GM18505 (cell line): ENCODE data around the gene MCM7.

Experiments used
- ATAC-seq: cut with Tn5 transposase; IDR thresholded peaks from one replicate; pipeline ENCODE4 v1.9.1; 2021; ENCODE audit not compliant: unreplicated experiment
- POLR2A ChIP-seq: IDR thresholded peaks from 4 replicates; pipeline ENCODE4 v1.6.1; 2011; ENCODE audit warnings: borderline replicate concordance; ENCODE audit not compliant: insufficient read depth, insufficient read length; ENCODE audit errors: extremely low read depth

The MCM7 gene

GRCh38 chr7:100128637-100128963 is 27.4 kb upstream of the MCM7 start:
- no peak for ATAC-seq
- no peak for TF ChIP-seq POLR2A

- no peak for TF ChIP-seq POLR2A
- peak; percentile 7 for ATAC-seq
Measured at GRCh38 chr7:100127866-100128636, 26.9 kb upstream of the MCM7 start.

GRCh38 chr7:100126931-100127865 is 26.0 kb upstream of the MCM7 start, which contains the start of gene MBLAC1:
Gene MBLAC1 (plus strand): TSS chr7:100126967. CDS start chr7:100127396, 429 bp downstream.
- ATAC-seq, result peak; percentile 63
- TF ChIP-seq POLR2A, result peak; percentile 81

- TF ChIP-seq POLR2A, result no peak
- no peak for ATAC-seq
Measured at GRCh38 chr7:100126239-100126930, 25.2 kb upstream of the MCM7 start.

- ATAC-seq, result no peak
Measured at GRCh38 chr7:100124301-100125230, 23.4 kb upstream of the MCM7 start.

GRCh38 chr7:100122568-100122967 is 21.4 kb upstream of the MCM7 start:
- ATAC-seq, result no peak
- TF ChIP-seq POLR2A, result no peak

More at GRCh38 chr7:100124301-100125230, 23.4 kb upstream of the MCM7 start:
- no peak for TF ChIP-seq POLR2A

GRCh38 chr7:100122067-100122466 is 20.9 kb upstream of the MCM7 start:
- no peak for TF ChIP-seq POLR2A
- ATAC-seq, result no peak

- no peak for ATAC-seq
- no peak for TF ChIP-seq POLR2A
Measured at GRCh38 chr7:100120733-100121036, 19.5 kb upstream of the MCM7 start.

GRCh38 chr7:100119970-100120732 is 19.0 kb upstream of the MCM7 start:
- peak; percentile 27 for ATAC-seq
- TF ChIP-seq POLR2A, result no peak

- peak; percentile 91 for TF ChIP-seq POLR2A
- ATAC-seq, result peak; percentile 74
Measured at GRCh38 chr7:100119072-100119969, 18.1 kb upstream of the MCM7 start, which contains the start of the genes CNPY4 and TAF6. Gene CNPY4 (plus strand): TSS chr7:100119634. CDS start chr7:100119745, 111 bp downstream. Gene TAF6 (minus strand): TSS chr7:100119358. CDS start chr7:100114209, 5,149 bp downstream.
